Cerebellar cortex (tissue), 1 donor: ENCODE measurements around the gene OR56A5.

Source experiments
- DNase-seq: peaks from one replicate; pipeline ENCODE4 v3.0.0-alpha.2; 2015; ENCODE audit warnings: low spot score

Gene OR56A5

GRCh38 chr11:5932671-5933070, 35.6 kb downstream of the OR56A5 start:
- DNase-seq = no peak

- no peak for DNase-seq
Measured at GRCh38 chr11:5931061-5931460, 37.2 kb downstream of the OR56A5 start.

- DNase-seq = no peak
Measured at GRCh38 chr11:5930614-5931013, 37.7 kb downstream of the OR56A5 start.

- no peak for DNase-seq
Measured at GRCh38 chr11:5929571-5930368, 38.5 kb downstream of the OR56A5 start.

GRCh38 chr11:5928811-5929210, 39.5 kb downstream of the OR56A5 start:
- DNase-seq = no peak

- DNase-seq = no peak
Measured at GRCh38 chr11:5928271-5928670, 40.0 kb downstream of the OR56A5 start.

GRCh38 chr11:5923794-5924193, 44.5 kb downstream of the OR56A5 start:
- DNase-seq = no peak

- no peak for DNase-seq
Measured at GRCh38 chr11:5923427-5923776, 44.9 kb downstream of the OR56A5 start.

GRCh38 chr11:5922749-5923426, 45.4 kb downstream of the OR56A5 start:
- DNase-seq = no peak
